ENCODE measurements around the gene MTUS2. TPM values are rescaled to one million over a fixed set of nuclear protein-coding genes. Genes with fewer than 3 reads are reported as not detected.

The MTUS2 gene
- total RNA-seq, 4 donors from 2014 or later, result 0.26 to 0.72 (median 0.38) TPM; not detected in 1

GRCh38 chr13:29005035-29005762, 185.1 kb downstream of the MTUS2 start:
- H3K4me3 ChIP-seq, result no peak overlapping the region
- no peak for TF ChIP-seq EP300 (IDR thresholded peaks at IDR 0.05)
- TF ChIP-seq, protein P1, sequence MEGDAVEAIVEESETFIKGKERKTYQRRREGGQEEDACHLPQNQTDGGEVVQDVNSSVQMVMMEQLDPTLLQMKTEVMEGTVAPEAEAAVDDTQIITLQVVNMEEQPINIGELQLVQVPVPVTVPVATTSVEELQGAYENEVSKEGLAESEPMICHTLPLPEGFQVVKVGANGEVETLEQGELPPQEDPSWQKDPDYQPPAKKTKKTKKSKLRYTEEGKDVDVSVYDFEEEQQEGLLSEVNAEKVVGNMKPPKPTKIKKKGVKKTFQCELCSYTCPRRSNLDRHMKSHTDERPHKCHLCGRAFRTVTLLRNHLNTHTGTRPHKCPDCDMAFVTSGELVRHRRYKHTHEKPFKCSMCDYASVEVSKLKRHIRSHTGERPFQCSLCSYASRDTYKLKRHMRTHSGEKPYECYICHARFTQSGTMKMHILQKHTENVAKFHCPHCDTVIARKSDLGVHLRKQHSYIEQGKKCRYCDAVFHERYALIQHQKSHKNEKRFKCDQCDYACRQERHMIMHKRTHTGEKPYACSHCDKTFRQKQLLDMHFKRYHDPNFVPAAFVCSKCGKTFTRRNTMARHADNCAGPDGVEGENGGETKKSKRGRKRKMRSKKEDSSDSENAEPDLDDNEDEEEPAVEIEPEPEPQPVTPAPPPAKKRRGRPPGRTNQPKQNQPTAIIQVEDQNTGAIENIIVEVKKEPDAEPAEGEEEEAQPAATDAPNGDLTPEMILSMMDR (IDR thresholded peaks at IDR 0.05), result no peak
- TF ChIP-seq POLR2A (IDR thresholded peaks at IDR 0.05), result no peak
- no peak for TF ChIP-seq POLR2AphosphoS5 (IDR thresholded peaks at IDR 0.05)
- H3K27me3 ChIP-seq, result no peaks in the 10 kb centered on the region
- H3K4me1 ChIP-seq, result no peaks in the 10 kb centered on the region
- 56% methylated on average over 8 of the region's 8 CpGs for WGBS
- no peaks in the 10 kb centered on the region for H3K36me3 ChIP-seq
- DNase-seq (ENCODE audit: low spot score in 2 of 2), result no peak
- H3K9me3 ChIP-seq, result peaks cover 4% of the 10 kb centered on the region
- no peak overlapping the region for H3K27ac ChIP-seq

DNA sequence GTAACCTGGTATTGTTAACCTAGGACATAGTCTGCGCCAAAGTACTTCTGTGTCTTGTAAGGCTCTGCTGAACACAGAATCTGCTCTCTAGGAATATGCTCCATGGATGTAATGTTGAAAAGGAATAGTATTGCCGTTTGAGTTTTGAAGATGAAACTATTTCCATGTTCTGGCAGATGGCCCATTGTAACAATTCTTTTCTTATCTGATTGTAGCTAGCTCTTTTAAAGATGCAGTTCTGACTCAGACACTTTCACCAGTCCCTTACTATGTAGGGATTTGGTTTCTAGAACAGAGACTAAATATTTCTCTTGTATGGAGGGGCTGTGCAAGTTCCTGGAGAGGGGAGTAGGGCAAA, 185.6 kb downstream of the MTUS2 start:
- no peak overlapping the region for H3K27ac ChIP-seq
- WGBS, result 42% methylated on average over 2 of the region's 2 CpGs
- TF ChIP-seq POLR2A (IDR thresholded peaks at IDR 0.05) (no peak), POLR2AphosphoS5 (IDR thresholded peaks at IDR 0.05) (no peak), EP300 (IDR thresholded peaks at IDR 0.05) (no peak)
- TF ChIP-seq, protein P1 (IDR thresholded peaks at IDR 0.05), result no peak

DNA sequence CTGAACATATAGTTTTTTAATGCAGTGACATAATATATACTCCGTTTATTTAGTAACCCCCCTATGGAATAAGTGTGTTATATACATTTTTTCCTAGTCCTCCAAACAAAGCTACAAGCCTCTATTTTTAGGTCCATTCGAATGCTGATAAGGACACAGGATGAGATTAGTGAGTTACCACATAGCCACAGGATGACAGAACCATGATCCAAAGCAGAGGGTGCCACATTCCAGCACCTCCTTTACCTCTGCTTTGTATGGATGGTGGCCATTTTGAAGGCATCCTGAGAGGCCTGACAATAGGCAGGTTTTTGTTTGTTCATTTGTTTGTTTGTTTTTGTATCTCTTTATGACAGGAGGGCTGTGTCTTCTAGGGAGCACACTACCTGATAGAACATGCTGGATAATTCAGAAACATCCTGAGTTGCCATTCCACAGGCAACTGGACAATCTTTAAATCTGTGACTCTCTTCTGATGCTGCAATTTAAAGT, 186.3 kb downstream of the MTUS2 start:
- DNase-seq (ENCODE audit: low spot score in 2 of 2), result no peak
- Histone ChIP-seq H3K27ac (no peak overlapping the region), H3K9me3 (no peaks in the 10 kb centered on the region), H3K36me3 (no peaks in the 10 kb centered on the region), H3K27me3 (no peaks in the 10 kb centered on the region), H3K4me3 (no peak overlapping the region), H3K4me1 (no peaks in the 10 kb centered on the region)
- TF ChIP-seq POLR2AphosphoS5 (IDR thresholded peaks at IDR 0.05), result no peak
- no peak for TF ChIP-seq EP300 (IDR thresholded peaks at IDR 0.05)
- no peak for TF ChIP-seq POLR2A (IDR thresholded peaks at IDR 0.05)
- TF ChIP-seq, protein P1 (IDR thresholded peaks at IDR 0.05), result no peak
- 53% methylated on average over 2 of the region's 2 CpGs for WGBS

More for the DNA sequence above, 185.6 kb downstream of the MTUS2 start:
- no peaks in the 10 kb centered on the region for H3K9me3 ChIP-seq
- no peaks in the 10 kb centered on the region for H3K4me1 ChIP-seq
- no peaks in the 10 kb centered on the region for H3K36me3 ChIP-seq
- no peak overlapping the region for H3K4me3 ChIP-seq
- no peaks in the 10 kb centered on the region for H3K27me3 ChIP-seq
- DNase-seq (ENCODE audit: low spot score in 2 of 2), result no peak

GRCh38 chr13:29008296-29008695, 188.2 kb downstream of the MTUS2 start:
- no peaks in the 10 kb centered on the region for H3K9me3 ChIP-seq
- no peak overlapping the region for H3K4me3 ChIP-seq
- H3K27ac ChIP-seq, result no peak overlapping the region
- no peak for DNase-seq (ENCODE audit: low spot score in 2 of 2)
- H3K27me3 ChIP-seq, result no peaks in the 10 kb centered on the region
- 88% methylated on average over 4 of the region's 4 CpGs for WGBS
- TF ChIP-seq EP300 (IDR thresholded peaks at IDR 0.05), result no peak
- TF ChIP-seq, protein P1 (IDR thresholded peaks at IDR 0.05), result no peak
- no peak for TF ChIP-seq POLR2AphosphoS5 (IDR thresholded peaks at IDR 0.05)
- TF ChIP-seq POLR2A (IDR thresholded peaks at IDR 0.05), result no peak
- no peaks in the 10 kb centered on the region for H3K4me1 ChIP-seq
- H3K36me3 ChIP-seq, result no peaks in the 10 kb centered on the region

GRCh38 chr13:29020314-29020713, 200.2 kb downstream of the MTUS2 start:
- Histone ChIP-seq H3K9me3 (no peaks in the 10 kb centered on the region), H3K36me3 (no peaks in the 10 kb centered on the region), H3K27me3 (no peaks in the 10 kb centered on the region), H3K27ac (no peak overlapping the region), H3K4me1 (no peaks in the 10 kb centered on the region), H3K4me3 (no peak overlapping the region)
- no peak for DNase-seq (ENCODE audit: low spot score in 2 of 2)
- 50% methylated on average over 7 of the region's 7 CpGs for WGBS
- TF ChIP-seq EP300 (IDR thresholded peaks at IDR 0.05), result no peak
- no peak for TF ChIP-seq POLR2AphosphoS5 (IDR thresholded peaks at IDR 0.05)
- TF ChIP-seq, protein P1 (IDR thresholded peaks at IDR 0.05), result no peak
- TF ChIP-seq POLR2A (IDR thresholded peaks at IDR 0.05), result no peak

Data from suprapubic skin (tissue), 4 donors.